Measurements from ENCODE around the gene FILIP1L. TPM values are rescaled to one million over a fixed set of nuclear protein-coding genes. Genes with fewer than 3 reads are reported as not detected.

The FILIP1L gene
- total and polyA plus RNA-seq, 2 of the 8 experiments (the other 6 are each of a cell fraction or from before 2014, with no cell fraction given): 0.06 to 0.09 TPM

DNA sequence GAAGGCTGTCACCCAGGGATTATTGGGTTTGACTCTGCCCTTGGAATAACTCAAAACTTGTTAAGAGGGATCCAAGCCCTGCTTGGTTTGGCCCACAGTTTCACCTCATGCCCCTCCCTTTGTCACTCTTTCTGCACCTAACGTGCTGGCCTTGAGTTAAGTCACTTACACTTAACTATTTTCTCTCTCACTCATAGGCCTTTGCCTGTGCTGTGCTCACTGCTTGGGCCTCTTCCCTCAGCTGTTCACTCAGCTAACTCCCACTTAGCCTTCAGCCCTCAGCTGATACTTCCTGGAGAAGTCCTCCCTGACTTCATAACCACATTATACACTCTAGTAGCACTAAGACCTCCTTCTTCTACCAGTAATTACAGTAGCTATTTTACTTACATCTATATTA, 163.4 kb downstream of the FILIP1L start:
- H2BK120ac ChIP-seq (replicated peaks; ENCODE audit: low read depth, low read length): no peak overlapping the region
- no peak overlapping the region for H3K56ac ChIP-seq (replicated peaks; ENCODE audit: insufficient read length, low read depth, low read length)
- H3K4ac ChIP-seq (replicated peaks; ENCODE audit: insufficient read length, low read depth, low read length): no peak overlapping the region
- H3K4me3 ChIP-seq (ENCODE audit: extremely low read depth in 1 of 4, insufficient read depth in 2 of 4, low read depth in 3 of 4, low read length in 4 of 4): no peak overlapping the region
- no peaks in the 10 kb centered on the region for H3K79me2 ChIP-seq (ENCODE audit: control insufficient read depth in 1 of 2, insufficient read depth in 2 of 2, low read length in 2 of 2)
- no peak overlapping the region for H3K18ac ChIP-seq (ENCODE audit: extremely low read depth, low read length)
- no peak overlapping the region for H2AFZ ChIP-seq (ENCODE audit: low read length)
- peak overlapping the region; percentile 22; the same call in 1 of the 2 replicates for H2BK5ac ChIP-seq (ENCODE audit: low read depth, low read length)
- ChIA-PET CTCF (ENCODE audit: partially characterized antibody) (interaction anchor here (0.6 to 1.5 kb wide), 6 partner anchors 12 to 119 kb away, joined by 3 to 6 read pairs (median 3); no protein-coding TSS in a partner anchor), POLR2A (ENCODE audit: partially characterized antibody) (no interaction called here)
- peaks cover 5% of the 10 kb centered on the region; the same call in 1 of the 2 replicates for H3K79me1 ChIP-seq (ENCODE audit: low read depth, low read length)
- no peak overlapping the region for H3K23ac ChIP-seq (ENCODE audit: insufficient read length)
- H2BK15ac ChIP-seq (ENCODE audit: low read length): no peak overlapping the region
- H2BK20ac ChIP-seq (ENCODE audit: low read length): no peak overlapping the region
- no peaks in the 10 kb centered on the region for H3K27me3 ChIP-seq (replicated peaks in 1 of 4; ENCODE audit: control insufficient read depth in 3 of 4, extremely low read depth in 1 of 4, insufficient read depth in 3 of 4, low read length in 3 of 4)
- H3K4me1 ChIP-seq (replicated peaks in 1 of 4; ENCODE audit: control insufficient read depth in 3 of 4, insufficient read depth in 4 of 4, low read length in 3 of 4): peaks cover 0 to 4% (median 0%) of the 10 kb centered on the region in 4 experiments; a peak in 1 of 7 replicates
- H3K14ac ChIP-seq (ENCODE audit: insufficient read length): no peak overlapping the region
- 0 out of 2 replicates have a peak overlapping the region, but pooled peaks have one; percentile 30 for H2AK5ac ChIP-seq (ENCODE audit: low read depth, low read length)
- H3K27ac ChIP-seq (ENCODE audit: low read depth, low read length): no peak overlapping the region
- no peak overlapping the region for H4K5ac ChIP-seq (ENCODE audit: insufficient read length, low read depth, low read length)
- no peaks in the 10 kb centered on the region for H3K9me3 ChIP-seq (ENCODE audit: insufficient read depth in 2 of 2, low read depth in 1 of 2, low read length in 1 of 2)
- no peak overlapping the region for H3K9ac ChIP-seq (replicated peaks in 1 of 4; ENCODE audit: extremely low read depth in 1 of 4, low read depth in 3 of 4, low read length in 3 of 4)
- no peak overlapping the region; a peak in 1 of 4 replicates for H3K4me2 ChIP-seq (ENCODE audit: insufficient read depth in 1 of 2, low read depth in 2 of 2, low read length in 2 of 2)
- no peaks in the 10 kb centered on the region for H3K23me2 ChIP-seq (ENCODE audit: low read depth, low read length)
- no peaks in the 10 kb centered on the region for H3K36me3 ChIP-seq (ENCODE audit: control insufficient read depth in 2 of 4, insufficient read depth in 4 of 4, low read length in 3 of 4)
- H4K20me1 ChIP-seq (replicated peaks in 1 of 2; ENCODE audit: control insufficient read depth in 1 of 2, insufficient read depth in 2 of 2, low read length in 2 of 2): no peaks in the 10 kb centered on the region
- DNase-seq (ENCODE audit: low read depth in 1 of 2, low spot score in 2 of 2): no peak
- WGBS, 2 experiments (ENCODE audit: extremely low coverage in 1 of 2, insufficient coverage in 1 of 2, insufficient read length in 1 of 2, insufficient replicate concordance in 2 of 2, low coverage in 1 of 2, low lambda C conversion rate in 2 of 2, missing lambda C conversion rate in 1 of 2): 78% methylated on average over 1 of the region's 1 CpG; no CpG with 5 or more reads in 1 of the 2 experiments
- FAIRE-seq: no peak
- no peak overlapping the region for H4K8ac ChIP-seq (ENCODE audit: extremely low read depth, insufficient read depth, low read length)
- no peak overlapping the region for H4K91ac ChIP-seq (replicated peaks; ENCODE audit: insufficient read length, low read length)
- H2BK12ac ChIP-seq (ENCODE audit: low read depth, low read length): no peak overlapping the region
- TF ChIP-seq POU5F1 (IDR thresholded peaks at IDR 0.05; ENCODE audit: low read depth, low read length) (no peak), CREB1 (IDR thresholded peaks at IDR 0.05) (no peak), KDM4A (IDR thresholded peaks at IDR 0.05; ENCODE audit: low read depth, low read length, severe bottlenecking) (no peak), GABPA (IDR thresholded peaks at IDR 0.05; ENCODE audit: borderline replicate concordance, insufficient read depth, low read length) (no peak), TBP (IDR thresholded peaks at IDR 0.05; ENCODE audit: low read depth, low read length) (no peak), ATF3 (IDR thresholded peaks at IDR 0.05; ENCODE audit: insufficient read depth, low read depth, low read length) (no peak), CTBP2 (IDR thresholded peaks at IDR 0.05; ENCODE audit: borderline replicate concordance, insufficient read depth, insufficient read length, low read length) (no peak), MAFK (IDR thresholded peaks at IDR 0.05; ENCODE audit: low read depth, low read length) (no peak), HDAC2 (IDR thresholded peaks at IDR 0.05; ENCODE audit: borderline replicate concordance in 1 of 2, low read depth in 2 of 2, low read length in 2 of 2) (no peak), TEAD4 (IDR thresholded peaks at IDR 0.05; ENCODE audit: low read depth, low read length) (no peak), YY1 (IDR thresholded peaks at IDR 0.05; ENCODE audit: low read depth, low read length) (no peak), JUN (IDR thresholded peaks at IDR 0.05; ENCODE audit: low read depth, low read length) (no peak)

Measured in H1 (cell line).